HepG2 (cell line): ENCODE data around the gene NOXO1. TPM values are rescaled to one million over a fixed set of nuclear protein-coding genes. Genes with fewer than 3 reads are reported as not detected.

Experiments used
- BORCS8-MEF2B ChIP-seq: sonication (generic); formaldehyde crosslinking; IDR thresholded peaks from 2 replicates; pipeline ENCODE4 v1.8.0; 2022; ENCODE audit warnings: mild to moderate bottlenecking, missing genetic modification reagents
- CENPT ChIP-seq: sonication (generic); formaldehyde crosslinking; IDR thresholded peaks from 2 replicates; pipeline ENCODE4 v1.8.0; 2022; ENCODE audit warnings: low read depth, mild to moderate bottlenecking, moderate library complexity, missing genetic modification reagents
- CERS6 ChIP-seq: sonication (generic); formaldehyde crosslinking; IDR thresholded peaks from 2 replicates; pipeline ENCODE4 v1.5.0; 2020; ENCODE audit warnings: missing genetic modification reagents
- FOXP1 ChIP-seq, 2 experiments: fragments of 450-650 bp in 1 of 2; IDR thresholded peaks; 2 replicates each; pipeline ENCODE4 v1.6.1; 2017 to 2018; ENCODE audit warnings: antibody characterized with exemption in 1 of 2
- GATA4 ChIP-seq: sonication (generic); IDR thresholded peaks from 2 replicates; pipeline ENCODE4 v1.6.1; 2016; ENCODE audit warnings: antibody characterized with exemption, low read depth, borderline replicate concordance
- LBX2 ChIP-seq: sonication (generic); formaldehyde crosslinking; IDR thresholded peaks from 2 replicates; pipeline ENCODE4 v1.5.0; 2020; ENCODE audit warnings: missing genetic modification reagents, mild to moderate bottlenecking, borderline replicate concordance
- MEIS1 ChIP-seq: sonication (generic); formaldehyde crosslinking; IDR thresholded peaks from 2 replicates; pipeline ENCODE4 v1.9.0; 2021; ENCODE audit warnings: mild to moderate bottlenecking, missing genetic modification reagents, moderate library complexity, borderline replicate concordance
- POLR2A ChIP-seq, 2 experiments: IDR thresholded peaks; 2 replicates each; pipeline ENCODE4 v1.6.1; 2011; ENCODE audit warnings: low read depth in 2 of 2, low read length in 2 of 2, mild to moderate bottlenecking in 1 of 2, moderate library complexity in 1 of 2; ENCODE audit not compliant: insufficient read depth in 1 of 2
- RFX1 ChIP-seq: fragments of 450-650 bp; IDR thresholded peaks from 2 replicates; pipeline ENCODE4 v1.6.1; 2017
- RNF2 ChIP-seq: fragments of 450-650 bp; conservative IDR thresholded peaks from 2 replicates; pipeline ENCODE4 v1.6.1; 2016; ENCODE audit warnings: low read depth
- SIN3B ChIP-seq: fragments of 150-350 bp; IDR thresholded peaks from 2 replicates; pipeline ENCODE4 v1.6.1; 2014; ENCODE audit warnings: low read length
- SRY ChIP-seq: sonication (generic); formaldehyde crosslinking; IDR thresholded peaks from 2 replicates; pipeline ENCODE4 v1.8.0; 2022; ENCODE audit warnings: mild to moderate bottlenecking, missing genetic modification reagents
- TAF1 ChIP-seq: sonication (generic); formaldehyde crosslinking; IDR thresholded peaks from 2 replicates; pipeline ENCODE4 v1.4.0; 2020; ENCODE audit warnings: missing genetic modification reagents
- ZBTB40 ChIP-seq, 2 experiments: fragments of 450-650 bp in 1 of 2; sonication (generic) in 1 of 2; formaldehyde crosslinking in 1 of 2; IDR thresholded peaks; 2 replicates each; pipeline versions ENCODE4 v1.6.1 to v1.8.0; 2016 to 2022; ENCODE audit warnings: antibody characterized with exemption in 1 of 2, mild to moderate bottlenecking in 1 of 2, missing genetic modification reagents in 1 of 2
- ZFP36L2 ChIP-seq: sonication (generic); formaldehyde crosslinking; IDR thresholded peaks from 2 replicates; pipeline ENCODE4 v1.4.0; 2020; ENCODE audit warnings: missing genetic modification reagents
- ZMAT3 ChIP-seq: sonication (generic); formaldehyde crosslinking; conservative IDR thresholded peaks from 2 replicates; pipeline ENCODE4 v1.7.0; 2021; ENCODE audit warnings: missing genetic modification reagents
- ZNF180 ChIP-seq: sonication (generic); formaldehyde crosslinking; IDR thresholded peaks from 2 replicates; pipeline ENCODE4 v1.4.0; 2020; ENCODE audit warnings: low read depth, missing genetic modification reagents, borderline replicate concordance
- ZNF431 ChIP-seq: sonication (generic); formaldehyde crosslinking; IDR thresholded peaks from 2 replicates; pipeline ENCODE4 v1.9.0; 2022; ENCODE audit warnings: missing genetic modification reagents, low read depth, mild to moderate bottlenecking, borderline replicate concordance
- polyA plus RNA-seq, 8 experiments: library from polyadenylated mRNA; depleted of rRNA in 3 of 8; stranded (reverse) in 7 of 8; unstranded in 1 of 8; fragments of >200 nt; fragmentation: Illumina TruSeq in 4 of 8; extraction: Trizol in 4 of 8; gene quantifications; 2 replicates each; pipeline versions ENCODE4 v1.2.1 to v1.2.3, GENCODE V29; 2011 to 2016; ENCODE audit warnings: low read depth in 4 of 8, missing spikeins in 1 of 8, mixed read lengths in 1 of 8; ENCODE audit not compliant: insufficient read depth in 1 of 8
- total RNA-seq, 5 experiments: library from RNA; depleted of rRNA; stranded (reverse); fragments of >200 nt; fragmentation: Illumina TruSeq; extraction: Trizol; gene quantifications; 2 replicates each; pipeline ENCODE4 v1.2.3, GENCODE V29; 2016; ENCODE audit warnings: low read depth in 1 of 5

NOXO1 gene
- total and polyA plus RNA-seq, 2 of the 13 experiments (the other 11 are each of a cell fraction or from before 2014, with no cell fraction given) = 0.69 to 1.4 TPM

GRCh38 chr16:1983544-1984346 lies 2.5 kb upstream of the NOXO1 start, which contains the start of gene GFER (continued):
- peak; percentile 80 for TF ChIP-seq TAF1 (CRISPR knock-in tag)
- peak; percentile 68; the same call in 1 of the 2 replicates for TF ChIP-seq ZMAT3 (CRISPR knock-in tag)
- no peak for TF ChIP-seq ZFP36L2 (CRISPR knock-in tag)
- TF ChIP-seq ZNF180 (CRISPR knock-in tag) = no peak
- 0 out of 2 replicates have a peak, but pooled peaks have one; percentile 30 for TF ChIP-seq ZNF431 (CRISPR knock-in tag)
- peak; percentile 77 for TF ChIP-seq SIN3B
- no peak for TF ChIP-seq ZBTB40 (IDR thresholded peaks at IDR 0.05)
- TF ChIP-seq ZBTB40 (CRISPR knock-in tag; IDR thresholded peaks at IDR 0.05) = no peak; the same call in 1 of the 2 replicates
- TF ChIP-seq POLR2A (IDR thresholded peaks at IDR 0.05; ENCODE audit: insufficient read depth in 1 of 2, low read depth in 2 of 2, low read length in 2 of 2) = peak; percentile 58 to 63
- TF ChIP-seq CENPT (CRISPR knock-in tag) = 0 out of 2 replicates have a peak, but pooled peaks have one; percentile 35
- peak; percentile 94 for TF ChIP-seq RFX1
- TF ChIP-seq MEIS1 = 0 out of 2 replicates have a peak, but pooled peaks have one; percentile 41
- TF ChIP-seq CERS6 (CRISPR knock-in tag) = no peak
- TF ChIP-seq LBX2 (CRISPR knock-in tag) = no peak
- no peak for TF ChIP-seq GATA4
- no peak for TF ChIP-seq SRY
- TF ChIP-seq BORCS8-MEF2B (CRISPR knock-in tag) = no peak; the same call in 1 of the 2 replicates
- TF ChIP-seq FOXP1 (IDR thresholded peaks at IDR 0.05) = no peak
- TF ChIP-seq FOXP1 (CRISPR knock-in tag; IDR thresholded peaks at IDR 0.05) = no peak
- TF ChIP-seq RNF2 = no peak
